Measurements from ENCODE around the gene DNA2.
A peak's percentile ranks its signal among the peaks of the same experiment; 100 is the strongest.
"Not testable (repeated sequence)": the region's sequence is repeated elsewhere in the genome, so short reads cannot be mapped to it uniquely, and the experiment has no call there.

Gene DNA2

DNA sequence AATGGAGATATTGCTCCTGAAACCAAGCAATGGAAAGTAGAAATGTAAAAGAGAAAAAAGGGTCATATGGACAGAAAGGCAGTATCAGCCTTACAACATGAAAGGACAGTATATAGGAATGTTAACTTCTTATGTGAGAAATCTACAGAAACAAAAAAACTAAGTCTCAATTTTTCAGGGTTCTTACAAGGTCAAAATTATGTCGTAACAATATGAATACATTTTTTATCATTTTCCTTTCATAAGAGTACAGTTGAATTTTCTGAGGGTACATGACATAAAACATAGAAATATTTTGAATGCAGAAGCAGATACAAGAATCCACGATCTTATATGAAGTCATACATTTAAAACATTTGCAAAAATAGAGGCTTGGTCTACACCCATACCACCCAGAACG lies 10.7 kb downstream of the DNA2 start:
- no peak for DNase-seq (ENCODE audit: low read depth in 2 of 3, low spot score in 1 of 3)

DNA sequence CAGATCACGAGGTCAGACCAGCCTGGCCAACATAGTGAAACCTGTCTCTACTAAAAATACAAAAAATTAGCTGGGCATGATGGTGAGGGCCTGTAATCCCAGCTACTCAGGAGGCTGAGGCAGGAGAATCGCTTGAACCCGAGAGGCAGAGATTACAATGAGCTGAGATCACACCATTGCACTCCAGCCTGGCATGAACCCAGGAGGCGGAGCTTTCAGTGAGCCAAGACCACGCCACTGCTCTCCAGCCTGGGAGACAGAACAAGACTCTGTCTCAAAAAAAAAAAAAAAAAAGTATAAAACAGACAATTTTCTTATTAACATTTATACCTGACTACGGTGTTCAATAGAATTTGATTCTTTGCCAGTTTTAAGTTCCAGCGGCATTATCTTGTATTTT lies 22.1 kb downstream of the DNA2 start:
- DNase-seq (ENCODE audit: low read depth in 2 of 3, low spot score in 1 of 3), result not testable (repeated sequence)

- DNase-seq (ENCODE audit: low read depth in 2 of 3, low spot score in 1 of 3), result no peak
Observed at GRCh38 chr10:68446179-68446578, 25.6 kb downstream of the DNA2 start.

DNA sequence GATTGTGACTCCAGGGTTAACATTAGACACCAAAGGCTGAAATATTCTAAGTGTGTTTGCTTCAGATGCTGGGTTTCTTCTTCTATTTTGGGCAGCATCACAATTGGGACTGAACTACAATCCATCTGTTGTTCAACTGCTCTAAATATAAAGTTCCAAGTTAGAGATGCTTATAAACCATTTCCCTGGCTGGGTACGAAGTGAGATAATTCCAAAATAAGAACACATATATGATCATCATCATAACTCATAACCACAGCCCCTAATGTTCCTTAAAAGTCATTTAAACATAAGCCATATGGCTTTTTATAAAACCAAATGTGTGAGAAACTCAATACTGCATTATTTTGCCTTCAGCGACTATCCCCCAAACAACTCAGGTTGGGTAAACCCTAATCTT lies 28.8 kb downstream of the DNA2 start:
- no peak for DNase-seq (ENCODE audit: low read depth in 2 of 3, low spot score in 1 of 3)

DNA sequence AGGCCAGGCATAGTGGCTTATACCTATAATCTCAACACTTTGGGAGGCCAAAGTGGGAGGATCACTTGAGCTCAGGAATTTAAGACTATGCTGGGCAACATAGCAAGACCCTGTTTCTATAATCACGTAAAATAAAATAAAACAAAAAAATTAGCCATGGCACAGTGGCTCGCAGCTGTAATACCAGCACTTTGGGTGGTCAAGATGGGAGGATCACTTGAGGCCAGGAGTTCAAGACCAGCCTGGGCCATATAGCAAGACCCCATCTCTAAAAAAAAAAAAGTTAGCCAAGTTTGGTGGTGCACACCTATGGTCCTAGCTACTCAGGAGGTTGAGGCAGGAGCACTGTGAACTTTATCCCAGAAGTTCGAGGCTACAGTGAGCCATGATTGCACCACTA lies 30.9 kb downstream of the DNA2 start:
- DNase-seq (ENCODE audit: low read depth in 2 of 3, low spot score in 1 of 3), result no peak

DNA sequence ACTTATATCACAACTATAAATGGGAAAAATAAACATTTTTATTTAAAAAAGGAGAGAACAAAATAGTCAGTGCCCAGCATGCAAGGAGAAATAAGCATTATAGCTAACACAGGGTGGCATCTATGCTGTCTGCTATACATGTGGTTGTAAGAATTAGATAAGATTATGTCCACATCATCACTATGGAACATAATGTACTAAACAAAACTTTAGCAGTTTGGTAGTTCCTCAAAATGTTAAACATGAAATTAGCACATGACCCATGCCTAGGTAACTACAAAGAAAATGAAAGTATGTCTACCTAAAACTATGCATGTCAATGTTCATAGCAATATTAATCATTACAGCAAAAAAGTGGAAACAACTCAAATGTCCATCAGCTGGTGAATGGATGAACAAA lies 36.0 kb downstream of the DNA2 start:
- no peak for DNase-seq (ENCODE audit: low read depth in 2 of 3, low spot score in 1 of 3)

GRCh38 chr10:68434657-68435056 lies 37.1 kb downstream of the DNA2 start:
- DNase-seq (ENCODE audit: low read depth in 2 of 3, low spot score in 1 of 3), result no peak

- no peak for DNase-seq (ENCODE audit: low read depth in 2 of 3, low spot score in 1 of 3)
Observed at GRCh38 chr10:68428396-68429104, 43.2 kb downstream of the DNA2 start.

DNA sequence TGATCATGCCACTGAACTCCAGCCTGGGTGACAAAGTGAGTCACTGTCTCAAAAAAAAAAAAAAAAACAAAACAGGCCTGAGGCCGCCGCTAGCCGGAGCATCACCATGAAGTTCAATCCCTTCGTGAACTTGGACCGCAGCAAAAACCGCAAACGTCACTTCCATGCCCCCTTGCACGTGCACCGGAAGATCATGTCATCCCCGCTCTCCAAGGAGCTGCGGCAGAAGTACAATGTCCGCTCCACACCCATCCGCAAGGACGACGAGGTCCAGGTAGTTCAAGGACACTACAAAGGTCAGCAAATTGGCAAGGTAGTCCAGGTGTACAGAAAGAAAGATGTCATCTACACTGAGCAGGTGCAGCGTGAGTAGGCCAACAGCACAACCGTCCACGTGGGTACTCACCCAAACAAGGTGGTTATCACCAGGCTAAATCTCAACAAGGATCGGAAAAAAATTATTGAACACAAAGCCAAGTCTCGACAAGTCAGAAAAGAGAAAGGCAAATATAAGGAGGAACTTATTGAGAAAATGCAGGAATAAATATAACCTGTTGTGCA lies 47.2 kb downstream of the DNA2 start:
- DNase-seq (ENCODE audit: low read depth in 2 of 3, low spot score in 1 of 3), result no peak

DNA sequence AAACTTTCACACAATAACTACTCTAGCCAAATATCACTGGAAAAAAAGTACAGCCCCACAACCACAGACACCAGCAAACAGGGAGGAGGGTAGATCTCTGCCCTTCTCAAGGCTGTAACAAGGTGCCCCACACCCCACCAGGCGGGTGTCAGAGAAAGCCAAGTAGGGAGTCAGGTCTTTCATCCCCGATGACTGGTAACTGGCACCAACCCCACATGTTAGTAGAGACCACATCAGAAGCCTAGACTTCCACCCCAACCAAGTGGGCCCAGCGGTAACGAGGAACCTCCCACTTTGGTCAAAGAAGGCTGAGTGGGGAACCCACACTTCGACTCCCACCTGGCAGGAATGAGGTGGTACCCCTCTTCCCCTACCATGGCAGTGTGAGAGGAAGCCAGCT lies 48.3 kb downstream of the DNA2 start:
- DNase-seq (ENCODE audit: low read depth in 2 of 3, low spot score in 1 of 3), result peak in 1 of 3 donors; percentile 11

DNA sequence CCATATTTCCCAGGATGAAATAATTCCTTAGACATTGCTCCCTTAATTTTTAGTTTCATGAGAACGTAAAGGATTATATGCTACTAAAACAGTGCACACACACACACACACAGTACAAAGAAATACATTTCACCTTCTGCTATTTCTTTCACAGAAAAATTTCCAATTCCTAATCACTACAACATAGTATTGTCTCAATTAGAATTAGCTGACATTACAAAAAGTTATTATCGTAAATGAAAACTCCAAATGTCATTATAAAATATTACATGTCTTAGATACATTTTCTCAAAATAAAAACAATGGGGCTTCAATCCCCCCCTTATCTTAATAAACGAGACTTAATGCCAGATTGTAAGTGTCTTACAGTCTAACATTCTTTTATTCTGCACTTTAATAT lies 52.4 kb downstream of the DNA2 start:
- DNase-seq (ENCODE audit: low read depth in 2 of 3, low spot score in 1 of 3), result no peak

GRCh38 chr10:68408898-68409518 lies 62.8 kb downstream of the DNA2 start:
- no peak for DNase-seq (ENCODE audit: low read depth in 2 of 3, low spot score in 1 of 3)

DNA sequence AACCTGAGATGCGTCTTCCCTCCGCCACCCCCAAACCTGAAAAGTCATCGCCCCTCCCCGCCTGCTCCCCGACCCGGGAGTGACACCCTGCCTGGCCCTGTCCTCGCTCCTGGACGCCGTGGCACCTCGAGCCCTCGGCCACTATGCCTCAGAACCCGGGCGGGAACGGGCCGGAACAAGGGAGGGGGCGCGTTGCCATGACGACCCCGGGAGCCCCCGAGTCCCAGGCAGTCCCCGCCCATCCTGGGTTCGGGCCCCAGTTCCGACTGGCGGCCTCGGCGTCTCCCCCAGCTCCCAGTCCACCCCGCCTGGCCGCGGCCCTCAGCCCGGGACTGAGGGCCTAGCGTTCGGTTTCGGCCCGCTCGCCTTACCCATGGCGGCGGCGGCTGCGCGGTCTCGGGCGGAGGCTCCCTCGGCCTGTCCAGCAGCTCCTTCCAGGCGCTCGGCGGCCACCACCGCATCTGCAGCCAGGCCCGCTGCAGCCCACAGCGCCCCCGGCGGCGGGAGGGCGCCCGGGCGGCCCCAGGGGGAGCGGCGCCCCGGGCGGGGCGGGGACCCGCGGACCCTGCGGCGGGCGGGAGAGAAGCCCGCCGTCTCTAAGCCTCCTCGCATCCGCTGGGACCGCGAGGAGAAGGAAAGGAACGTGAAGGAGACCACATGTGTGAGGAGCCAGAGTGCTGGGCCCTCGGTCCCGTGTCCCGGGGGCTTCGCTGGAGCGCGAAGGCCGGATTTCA lies 64.8 kb downstream of the DNA2 start, which contains the start of gene RUFY2:
Gene RUFY2 (minus strand): TSS at position 463 of the 734 bp plus-strand sequence. CDS start 88 bp downstream, at position 375.
- peak; percentile 50 to 72 (median 54) for DNase-seq (ENCODE audit: low read depth in 2 of 3, low spot score in 1 of 3)

- DNase-seq (ENCODE audit: low read depth in 2 of 3, low spot score in 1 of 3), result peak in 2 of 3 donors; percentile 14 to 42
Observed at GRCh38 chr10:68406111-68406814, 65.5 kb downstream of the DNA2 start.

DNA sequence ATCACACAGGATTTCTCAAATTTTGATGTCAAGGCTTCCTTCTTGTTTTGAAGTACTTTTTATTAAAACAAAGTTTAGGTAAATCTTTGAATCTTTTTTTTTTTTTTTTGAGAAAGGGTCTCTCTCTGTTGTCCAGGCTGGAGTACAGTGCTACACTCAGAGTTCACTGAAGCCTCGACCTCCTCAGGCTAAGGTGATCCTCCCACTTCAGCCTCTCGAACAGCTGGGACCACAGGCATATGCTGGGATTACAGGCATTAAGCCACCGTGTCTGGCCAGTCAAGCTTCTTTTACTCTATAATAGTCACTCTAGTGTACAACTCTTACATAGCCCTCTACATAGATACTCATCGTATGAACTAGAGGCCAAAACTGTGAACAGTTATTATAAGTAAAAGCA lies 68.1 kb downstream of the DNA2 start:
- no peak for DNase-seq (ENCODE audit: low read depth in 2 of 3, low spot score in 1 of 3)

GRCh38 chr10:68402276-68402675 lies 69.5 kb downstream of the DNA2 start:
- no peak for DNase-seq (ENCODE audit: low read depth in 2 of 3, low spot score in 1 of 3)

- no peak for DNase-seq (ENCODE audit: low read depth in 2 of 3, low spot score in 1 of 3)
Observed at GRCh38 chr10:68397005-68397404, 74.8 kb downstream of the DNA2 start.

DNA sequence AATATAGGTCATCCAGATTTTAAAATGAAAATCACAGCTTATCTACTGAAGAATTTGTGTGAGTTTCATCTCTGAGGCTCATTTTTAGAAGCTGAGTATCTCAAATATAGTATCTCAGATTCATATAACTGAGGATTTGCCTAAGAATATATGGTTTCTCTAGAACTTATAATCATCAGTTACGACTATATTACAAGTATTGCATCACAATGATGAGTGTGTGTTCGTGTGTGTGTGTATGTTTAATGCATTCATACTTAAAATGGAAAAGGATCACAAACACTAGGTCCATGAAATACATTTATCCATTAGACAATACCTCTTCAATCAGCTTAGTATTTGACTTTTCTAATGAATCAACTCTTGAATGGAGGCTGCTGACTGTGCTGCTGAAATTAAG lies 86.0 kb downstream of the DNA2 start:
- DNase-seq (ENCODE audit: low read depth in 2 of 3, low spot score in 1 of 3), result no peak

GRCh38 chr10:68371604-68372003 lies 100.2 kb downstream of the DNA2 start:
- DNase-seq (ENCODE audit: low read depth in 2 of 3, low spot score in 1 of 3), result no peak

- no peak for DNase-seq (ENCODE audit: low read depth in 2 of 3, low spot score in 1 of 3)
Observed at GRCh38 chr10:68367121-68367520, 104.7 kb downstream of the DNA2 start.

DNA sequence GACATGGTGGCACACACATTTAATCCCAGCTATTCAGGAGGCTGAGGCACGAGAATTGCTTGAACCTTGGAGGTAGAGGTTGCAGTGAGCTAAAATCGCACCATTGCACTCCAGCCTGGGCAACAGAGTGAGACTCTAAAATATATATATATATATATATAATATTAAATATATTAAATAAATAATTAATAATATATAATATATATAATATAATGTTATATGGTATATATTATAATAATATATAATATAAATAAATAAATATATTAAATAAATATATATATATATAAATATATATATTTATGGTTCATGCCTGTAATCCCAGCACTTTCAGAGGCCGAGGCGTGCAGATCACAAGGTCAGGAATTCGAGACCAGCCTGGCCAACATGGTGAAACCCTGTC lies 105.2 kb downstream of the DNA2 start:
- no peak for DNase-seq (ENCODE audit: low read depth in 2 of 3, low spot score in 1 of 3)

All from stimulated activated CD4-positive, alpha-beta T cell treated with anti-CD3 and anti-CD28 coated beads, Interleukin-12 subunit alpha, Interleukin-12 subunit beta, amount 100 ng/mL, for 48 hours (primary cell).